Hematopoietic multipotent progenitor cell (in vitro differentiated cells): Measurements from ENCODE around the gene MEGF9. TPM values are rescaled to one million over a fixed set of nuclear protein-coding genes. Genes with fewer than 3 reads are reported as not detected.
"Not testable (repeated sequence)": the region's sequence is repeated elsewhere in the genome, so short reads cannot be mapped to it uniquely, and the experiment has no call there.

Source experiments
- DNase-seq, 3 donors: peaks; one replicate each; pipeline ENCODE4 v3.0.0-alpha.2; 2011 to 2015; ENCODE audit warnings: low read depth in 2 of 3, low spot score in 2 of 3
- total RNA-seq: library from RNA; depleted of rRNA; stranded (reverse); fragments of >200 nt; gene quantifications from one replicate; pipeline ENCODE4 v1.2.3, GENCODE V29; 2012

MEGF9 gene
- total RNA-seq, 1 donor, result 7.3 TPM

- peak in 2 of 3 donors; percentile 68 to 93 for DNase-seq
These were observed 157.5 kb downstream of the MEGF9 start for GRCh38 chr9:120556775-120557174.

GRCh38 chr9:120555839-120556238 is 158.4 kb downstream of the MEGF9 start:
- peak in 2 of 3 donors; percentile 61 to 87 for DNase-seq

- not testable (repeated sequence) for DNase-seq
These were observed 162.0 kb downstream of the MEGF9 start for GRCh38 chr9:120552210-120552704.

Other genes starting within 250 kb of the MEGF9 start
- gene CDK5RAP2, start 134.3 kb downstream of the MEGF9 start, total RNA-seq, result 25.0 TPM
- gene FBXW2, start 78.9 kb upstream of the MEGF9 start, total RNA-seq, result 35.0 TPM
- 10.2 TPM for gene PSMD5, start 128.5 kb upstream of the MEGF9 start, total RNA-seq
- 45.2 TPM for gene PHF19, start 162.7 kb upstream of the MEGF9 start, total RNA-seq
- gene TRAF1, start 212.3 kb upstream of the MEGF9 start, total RNA-seq, result 2.2 TPM